Thymus (tissue), 11 donors: Measurements from ENCODE around the gene CTDSPL2. TPM values are rescaled to one million over a fixed set of nuclear protein-coding genes. Genes with fewer than 3 reads are reported as not detected.

ENCODE experiments used
- DNase-seq, 9 donors: peaks; one replicate each; pipeline ENCODE4 v3.0.0-alpha.2; 2013; ENCODE audit warnings: low spot score in 9 of 9, low read depth in 6 of 9, missing footprints in 1 of 9
- H3K27ac ChIP-seq, 2 donors: one replicate each; pipeline ENCODE4 v1.5.1; 2013; ENCODE audit warnings: control low read depth in 1 of 2, low read depth in 1 of 2, low read length in 1 of 2, mild to moderate bottlenecking in 1 of 2, moderate library complexity in 1 of 2
- H3K27me3 ChIP-seq, 2 donors: one replicate each; pipeline ENCODE4 v1.5.1; 2013; ENCODE audit warnings: low read length in 1 of 2; ENCODE audit not compliant: control insufficient read depth in 2 of 2, insufficient read depth in 1 of 2
- H3K36me3 ChIP-seq, 2 donors: one replicate each; pipeline ENCODE4 v1.5.1; 2013; ENCODE audit warnings: low read length in 1 of 2, mild to moderate bottlenecking in 1 of 2, moderate library complexity in 1 of 2; ENCODE audit not compliant: control insufficient read depth in 2 of 2, insufficient read depth in 2 of 2
- H3K4me1 ChIP-seq, 2 donors: one replicate each; pipeline ENCODE4 v1.5.1; 2013; ENCODE audit warnings: low read length in 2 of 2; ENCODE audit not compliant: control insufficient read depth in 2 of 2, insufficient read depth in 2 of 2
- H3K4me3 ChIP-seq, 2 donors: one replicate each; pipeline ENCODE4 v1.5.1; 2013; ENCODE audit warnings: low read length in 2 of 2, control low read depth in 1 of 2, mild to moderate bottlenecking in 1 of 2
- H3K9me3 ChIP-seq, 2 donors: one replicate each; pipeline ENCODE4 v1.5.1; 2013; ENCODE audit warnings: low read length in 1 of 2, mild to moderate bottlenecking in 1 of 2; ENCODE audit not compliant: control insufficient read depth in 2 of 2, insufficient read depth in 1 of 2
- WGBS: extraction: QIAGEN DNeasy Blood & Tissue Kit; methylation state at CpG from one replicate; pipeline ENCODE4 v1.1.7; 2013; 5-methylcytosine and 5-hydroxymethylcytosine counted together
- polyA plus RNA-seq: library from polyadenylated mRNA; stranded (reverse); fragments of 200-250 nt; gene quantifications from one replicate; pipeline ENCODE4 v1.2.3, GENCODE V29; 2013
- total RNA-seq: library from RNA; stranded (reverse); fragments of 120-200 nt; gene quantifications from one replicate; pipeline ENCODE4 v1.2.4, GENCODE V29; 2013
- donor health status: healthy.

Gene CTDSPL2
- total and polyA plus RNA-seq, 2 donors, result 12.4 to 79.6 TPM

DNA sequence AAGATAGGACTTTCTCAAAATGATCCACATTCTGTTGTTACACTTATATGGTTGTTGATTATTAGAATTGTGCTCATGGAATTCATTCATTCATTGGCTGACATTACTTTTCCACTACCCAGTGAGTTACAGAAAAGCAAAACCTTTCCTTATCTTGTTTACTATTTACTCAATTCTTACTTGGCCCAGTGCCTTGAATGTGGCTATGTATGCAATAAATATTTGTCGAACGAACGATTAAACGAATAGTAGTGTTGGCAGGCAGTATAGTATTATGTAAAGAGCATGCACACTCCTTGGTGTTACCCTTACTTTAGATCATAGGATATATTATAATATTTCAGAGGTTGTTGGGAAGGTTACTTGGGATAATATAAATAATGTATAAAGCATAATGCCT is 31.0 kb downstream of the CTDSPL2 start:
- Histone ChIP-seq H3K9me3 (no peaks in the 10 kb centered on the region), H3K27me3 (no peaks in the 10 kb centered on the region), H3K36me3 (peaks cover 13 to 19% of the 10 kb centered on the region in 2 donors), H3K27ac (no peak overlapping the region), H3K4me3 (no peak overlapping the region), H3K4me1 (no peaks in the 10 kb centered on the region)
- DNase-seq, result no peak
- WGBS, result 94% methylated on average over 4 of the region's 4 CpGs

DNA sequence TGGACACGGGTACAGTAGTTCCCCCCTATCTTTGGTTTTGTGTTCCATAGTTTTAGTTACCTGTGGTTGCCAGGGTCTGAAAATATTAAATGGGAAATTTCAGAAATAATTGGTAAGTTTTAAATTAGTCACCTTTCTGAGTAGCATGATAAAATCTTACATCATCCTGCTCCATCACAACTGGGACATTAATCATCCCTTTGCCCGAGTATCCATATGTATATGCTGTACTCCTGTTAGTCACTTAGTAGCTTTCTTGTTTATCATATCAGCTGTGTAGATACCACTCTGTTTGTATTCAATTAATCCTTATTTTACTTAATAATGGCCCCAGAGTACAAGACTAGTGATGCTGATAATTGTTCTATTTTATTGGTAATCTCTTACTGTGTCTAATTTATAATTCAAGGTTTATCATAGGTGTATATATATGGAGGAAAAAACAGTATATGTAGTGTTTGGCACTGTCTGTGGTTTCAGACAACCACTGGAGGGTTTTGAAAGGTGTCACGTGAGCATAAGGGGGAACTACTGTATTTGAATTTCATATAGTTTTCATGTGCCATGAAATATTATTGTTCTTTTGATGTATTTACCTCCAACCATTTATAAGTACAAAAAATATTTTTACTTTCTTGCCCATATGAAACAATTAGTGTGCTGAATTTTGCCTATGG is 41.4 kb downstream of the CTDSPL2 start:
- DNase-seq, result no peak
- no peak overlapping the region for H3K4me3 ChIP-seq
- no peak overlapping the region for H3K27ac ChIP-seq
- H3K36me3 ChIP-seq, result peaks cover 6 to 24% of the 10 kb centered on the region in 2 donors
- WGBS, result 70% methylated on average over 3 of the region's 3 CpGs
- H3K9me3 ChIP-seq, result no peaks in the 10 kb centered on the region
- H3K27me3 ChIP-seq, result no peaks in the 10 kb centered on the region
- H3K4me1 ChIP-seq, result no peaks in the 10 kb centered on the region

DNA sequence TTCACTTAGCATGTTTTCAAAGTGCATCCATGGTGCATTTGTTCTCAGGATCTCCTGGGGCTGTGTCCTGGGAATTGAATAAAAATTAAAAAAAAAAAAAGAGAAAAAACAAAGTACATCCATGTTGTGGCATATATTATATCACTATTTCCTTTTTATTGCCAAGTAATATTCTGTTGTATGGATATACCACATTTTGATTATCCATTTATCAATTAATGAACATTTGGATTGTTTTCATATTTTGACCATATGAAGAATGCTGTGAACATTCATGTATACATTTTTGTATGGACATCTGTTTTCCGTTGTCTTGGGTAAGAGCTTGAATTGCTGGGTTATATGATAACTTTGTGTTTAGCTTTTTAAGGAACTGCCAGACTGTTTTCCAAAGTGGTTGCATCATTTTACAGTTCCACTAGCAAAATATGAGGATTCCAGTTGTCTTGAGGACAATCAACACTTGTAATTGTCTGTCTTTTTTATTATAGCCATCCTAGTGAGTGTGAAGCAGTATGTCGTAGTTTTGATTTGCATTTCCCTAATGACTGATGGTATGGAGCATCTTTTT is 44.5 kb downstream of the CTDSPL2 start:
- Histone ChIP-seq H3K36me3 (peaks cover 0 to 13% of the 10 kb centered on the region in 2 donors), H3K27me3 (no peaks in the 10 kb centered on the region), H3K4me1 (no peaks in the 10 kb centered on the region), H3K9me3 (no peaks in the 10 kb centered on the region), H3K4me3 (no peak overlapping the region), H3K27ac (no peak overlapping the region)
- 97% methylated on average over 2 of the region's 2 CpGs for WGBS
- DNase-seq, result no peak

DNA sequence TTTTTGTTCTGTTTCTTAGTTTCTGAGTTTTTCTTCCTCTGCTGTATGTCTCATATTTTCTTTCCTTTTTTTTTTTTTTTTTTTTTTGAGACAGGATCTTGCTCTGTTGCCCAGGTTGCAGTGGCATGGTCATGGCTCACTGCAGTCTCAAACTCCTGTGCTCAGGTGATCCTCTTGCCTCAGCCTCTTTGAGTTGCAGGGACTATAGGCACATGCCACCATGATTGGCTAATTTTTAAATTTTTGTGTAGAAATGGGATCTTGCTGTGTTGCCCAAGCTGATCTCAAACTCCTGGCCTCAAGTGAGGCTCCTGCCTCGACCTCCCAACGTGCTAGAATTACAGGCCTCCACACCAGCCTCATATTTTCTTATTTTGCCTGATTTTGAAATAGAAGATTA is 51.9 kb downstream of the CTDSPL2 start:
- Histone ChIP-seq H3K36me3 (no peaks in the 10 kb centered on the region), H3K4me3 (no peak overlapping the region), H3K27ac (no peak overlapping the region), H3K27me3 (no peaks in the 10 kb centered on the region), H3K4me1 (no peaks in the 10 kb centered on the region), H3K9me3 (no peaks in the 10 kb centered on the region)
- no peak for DNase-seq
- 98% methylated on average over 2 of the region's 2 CpGs for WGBS

DNA sequence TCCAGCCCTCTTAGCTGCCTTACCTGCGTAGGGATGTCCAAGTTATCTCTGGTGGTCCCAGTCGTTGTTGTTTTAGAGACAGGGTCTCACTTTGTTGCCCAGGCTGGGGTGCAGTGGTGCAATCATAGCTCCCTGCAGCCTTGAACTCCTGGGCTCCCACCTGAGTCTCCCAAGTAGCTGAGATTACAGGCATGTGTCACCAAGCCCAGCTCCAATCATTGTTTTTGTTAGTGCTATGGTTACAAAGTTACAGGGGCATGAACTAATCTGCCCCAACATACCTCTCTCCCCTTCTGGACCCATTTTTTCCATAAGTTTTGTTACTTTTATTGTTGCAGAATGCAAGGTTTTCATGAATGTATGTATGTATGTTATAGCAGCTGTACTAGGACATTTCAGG is 54.7 kb downstream of the CTDSPL2 start:
- Histone ChIP-seq H3K27me3 (no peaks in the 10 kb centered on the region), H3K4me1 (no peaks in the 10 kb centered on the region), H3K9me3 (no peaks in the 10 kb centered on the region), H3K27ac (no peak overlapping the region), H3K36me3 (peaks cover 10% of the 10 kb centered on the region in 2 donors), H3K4me3 (no peak overlapping the region)
- DNase-seq, result no peak
- 96% methylated on average over 2 of the region's 2 CpGs for WGBS

DNA sequence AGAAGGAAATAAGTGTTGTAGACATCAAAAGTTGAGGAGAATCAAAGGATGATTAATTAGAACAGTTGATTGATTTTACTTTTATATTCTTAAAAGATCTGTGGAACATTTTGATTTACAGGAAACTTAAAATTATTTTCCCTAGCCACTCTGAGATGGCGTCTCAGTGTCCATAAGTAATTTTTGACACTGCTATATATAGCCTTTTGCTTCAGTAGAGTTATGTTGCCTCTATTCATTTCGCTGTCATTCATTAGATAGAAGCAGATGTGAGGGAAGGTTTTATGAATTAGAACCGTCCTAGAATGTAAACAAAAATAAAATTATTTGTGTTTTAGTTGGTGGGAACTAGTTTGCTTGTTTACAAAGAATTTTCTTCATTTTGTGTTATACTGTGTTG is 58.5 kb downstream of the CTDSPL2 start:
- 97% methylated on average over 3 of the region's 3 CpGs for WGBS
- Histone ChIP-seq H3K4me3 (no peak overlapping the region), H3K36me3 (peaks cover 21 to 39% of the 10 kb centered on the region in 2 donors)

DNA sequence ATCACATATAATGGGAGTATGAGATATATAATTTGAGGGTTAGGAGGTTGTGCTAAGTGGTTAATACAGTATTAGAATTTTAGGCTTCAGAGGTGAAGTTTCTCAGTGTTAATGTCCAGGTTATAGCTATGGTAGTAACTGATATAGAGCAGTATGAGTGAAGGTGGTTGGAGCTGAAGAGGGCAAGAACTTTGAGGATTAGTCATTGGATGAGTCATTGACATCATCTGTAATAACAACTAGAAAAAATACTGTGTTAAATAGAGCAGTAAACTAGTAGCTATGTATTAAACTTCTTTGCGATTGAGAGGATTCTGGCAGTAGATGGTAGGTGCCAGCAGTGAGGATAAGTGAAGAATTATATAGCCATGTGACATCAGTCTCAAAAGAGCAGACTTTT is 62.0 kb downstream of the CTDSPL2 start:
- Histone ChIP-seq H3K36me3 (peaks cover 23 to 63% of the 10 kb centered on the region in 2 donors), H3K4me3 (no peak overlapping the region), H3K4me1 (no peaks in the 10 kb centered on the region), H3K27me3 (no peaks in the 10 kb centered on the region), H3K9me3 (no peaks in the 10 kb centered on the region), H3K27ac (no peak overlapping the region)
- no peak for DNase-seq
- 99% methylated on average over 1 of the region's 1 CpG for WGBS

More for the DNA sequence above, 58.5 kb downstream of the CTDSPL2 start:
- no peaks in the 10 kb centered on the region for H3K27me3 ChIP-seq
- H3K4me1 ChIP-seq, result no peaks in the 10 kb centered on the region
- DNase-seq, result no peak
- H3K9me3 ChIP-seq, result no peaks in the 10 kb centered on the region
- no peak overlapping the region for H3K27ac ChIP-seq

DNA sequence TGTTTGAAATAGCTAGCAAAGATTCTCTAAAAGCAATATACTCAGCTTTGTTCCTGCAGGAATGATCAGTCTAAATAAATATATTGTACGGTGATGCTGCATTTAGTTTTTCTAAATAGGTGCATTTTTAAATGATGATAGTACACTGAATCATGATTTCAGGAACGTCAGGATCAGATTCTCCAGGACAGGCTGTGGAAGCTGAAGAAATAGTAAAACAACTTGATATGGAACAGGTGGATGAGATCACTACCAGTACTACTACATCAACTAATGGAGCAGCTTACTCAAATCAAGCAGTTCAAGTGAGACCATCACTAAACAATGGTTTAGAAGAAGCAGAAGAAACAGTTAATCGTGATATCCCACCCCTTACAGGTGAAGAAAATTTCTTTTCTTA is 63.2 kb downstream of the CTDSPL2 start:
- no peak overlapping the region for H3K4me3 ChIP-seq
- H3K36me3 ChIP-seq, result peaks cover 24 to 65% of the 10 kb centered on the region in 2 donors
- no peaks in the 10 kb centered on the region for H3K9me3 ChIP-seq
- DNase-seq, result no peak
- H3K4me1 ChIP-seq, result no peaks in the 10 kb centered on the region
- H3K27ac ChIP-seq, result no peak overlapping the region
- H3K27me3 ChIP-seq, result no peaks in the 10 kb centered on the region
- 96% methylated on average over 3 of the region's 3 CpGs for WGBS

DNA sequence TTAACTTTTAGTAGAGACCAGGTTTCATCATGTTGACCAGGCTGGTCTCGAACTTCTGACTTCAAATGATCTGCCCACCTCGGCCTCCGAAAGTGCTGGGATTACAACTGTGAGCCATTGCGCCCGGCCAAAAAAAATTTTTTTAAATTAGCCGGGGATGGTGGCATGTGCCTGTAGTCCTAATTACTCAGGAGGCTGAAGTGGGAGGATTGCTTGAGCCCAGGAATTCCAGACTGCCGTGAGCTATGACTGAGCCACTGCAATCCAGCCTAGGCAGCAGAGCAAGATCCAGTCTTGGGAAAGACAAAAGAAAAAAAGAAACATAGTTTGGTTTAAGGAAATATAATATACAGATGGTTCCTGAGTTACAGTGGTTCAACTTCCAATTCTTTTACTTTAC is 64.6 kb downstream of the CTDSPL2 start:
- Histone ChIP-seq H3K27ac (no peak overlapping the region), H3K27me3 (no peaks in the 10 kb centered on the region), H3K36me3 (peaks cover 27 to 66% of the 10 kb centered on the region in 2 donors), H3K4me3 (no peak overlapping the region), H3K9me3 (no peaks in the 10 kb centered on the region), H3K4me1 (no peaks in the 10 kb centered on the region)
- WGBS, result 99% methylated on average over 7 of the region's 7 CpGs
- no peak for DNase-seq
